ENCODE results near the gene OR12D1. TPM values are rescaled to one million over a fixed set of nuclear protein-coding genes. Genes with fewer than 3 reads are reported as not detected.

The OR12D1 gene
- polyA plus RNA-seq (2011; rRNA removed): not detected in 2 replicates
- polyA plus RNA-seq (2012; cell fraction: cytosol; rRNA removed): not detected in 2 replicates
- polyA plus RNA-seq (2012; cell fraction: nucleus; rRNA removed): not detected in 2 replicates
- not detected in 3 replicates for polyA plus RNA-seq (2017; fragmentation: RNase III; extraction: RNeasy Plus Mini Kit Qiagen cat#74134 plus additional on column Dnase treatment)
- polyA minus RNA-seq (2011; rRNA and poly(A)+ RNA removed): not detected in 2 replicates

- Histone ChIP-seq H3K4me1 (no peaks in the 10 kb centered on the region), H3K4me3 (no peak within 1 kb of the TSS), H3K4me2 (no peak within 1 kb of the TSS), H3K27ac (no peak within 1 kb of the TSS), H3K9me3 (no peaks in the 10 kb centered on the region)
- CTCF ChIA-PET: interaction anchor here (1.1 kb wide), 1 partner anchor 175 kb away, joined by 3 read pairs; no protein-coding TSS in a partner anchor
- POLR2A ChIA-PET: no interaction called here
- FAIRE-seq (no peak), ATAC-seq (no peak), DNase-seq (ENCODE audit: low read depth in 1 of 2, low spot score in 1 of 2) (no peak)
- TF ChIP-seq KDM1A (IDR thresholded peaks at IDR 0.05; ENCODE audit: low read depth) (no peak), ELK1 (IDR thresholded peaks at IDR 0.05; ENCODE audit: low read depth, low read length) (no peak), MYC (IDR thresholded peaks at IDR 0.05; ENCODE audit: borderline replicate concordance, low read length) (no peak), HMGXB4 (CRISPR knock-in tag; IDR thresholded peaks at IDR 0.05; ENCODE audit: borderline replicate concordance) (no peak), CEBPB (IDR thresholded peaks at IDR 0.05) (no peak), MAFK (IDR thresholded peaks at IDR 0.05; ENCODE audit: partially characterized antibody) (no peak), HOXB13 (CRISPR knock-in tag; IDR thresholded peaks at IDR 0.05; ENCODE audit: low read depth) (no peak), RNF2 (IDR thresholded peaks at IDR 0.05; ENCODE audit: borderline replicate concordance, low read depth) (no peak), JUNB (IDR thresholded peaks at IDR 0.05) (no peak), SREBF2 (IDR thresholded peaks at IDR 0.05) (no peak), PBX3 (IDR thresholded peaks at IDR 0.05) (no peak), CTCF (IDR thresholded peaks at IDR 0.05) (no peak), HDAC2 (IDR thresholded peaks at IDR 0.05) (no peak), ZSCAN20 (CRISPR knock-in tag; IDR thresholded peaks at IDR 0.05) (no peak), RARB (CRISPR knock-in tag; IDR thresholded peaks at IDR 0.05) (no peak), CBX2 (IDR thresholded peaks at IDR 0.05; ENCODE audit: borderline replicate concordance, low read depth) (no peak), ZFP36 (IDR thresholded peaks at IDR 0.05; ENCODE audit: borderline replicate concordance, partially characterized antibody) (no peak), SMC3 (IDR thresholded peaks at IDR 0.05) (no peak), RCOR1 (IDR thresholded peaks at IDR 0.05; ENCODE audit: low read depth, low read length) (no peak), HES2 (IDR thresholded peaks at IDR 0.05) (no peak)
Observed at GRCh38 chr6:29414588-29414987, at the start of gene OR12D1. Gene OR12D1 (plus strand): TSS chr6:29414928.

- Histone ChIP-seq H3K9me3 (no peaks in the 10 kb centered on the region), H3K4me1 (no peaks in the 10 kb centered on the region), H3K27ac (no peak within 1 kb of the TSS), H3K4me3 (no peak within 1 kb of the TSS), H3K4me2 (no peak within 1 kb of the TSS)
- POLR2A ChIA-PET: no interaction called here
- ATAC-seq (no peak), FAIRE-seq (no peak), DNase-seq (ENCODE audit: low read depth in 1 of 2, low spot score in 1 of 2) (no peak)
- CTCF ChIA-PET: interaction anchor here (1.4 kb wide), 1 partner anchor 8 kb away, joined by 4 read pairs; no protein-coding TSS in a partner anchor
- WGBS (ENCODE audit: missing lambda C conversion rate): 2% methylated on average over 3 of the region's 3 CpGs
- no peak for TF ChIP-seq SMC3 (IDR thresholded peaks at IDR 0.05)
- TF ChIP-seq KDM1A (IDR thresholded peaks at IDR 0.05; ENCODE audit: low read depth): no peak
- TF ChIP-seq RAD21 (conservative IDR thresholded peaks at IDR 0.05 in 1 of 2, IDR thresholded peaks at IDR 0.05 in 1 of 2): no peak
- no peak for TF ChIP-seq PBX3 (IDR thresholded peaks at IDR 0.05)
- TF ChIP-seq RARB (CRISPR knock-in tag; IDR thresholded peaks at IDR 0.05): no peak
- TF ChIP-seq TP53 (CRISPR knock-in tag; IDR thresholded peaks at IDR 0.05): no peak
- TF ChIP-seq NFE2L2 (conservative IDR thresholded peaks at IDR 0.05; ENCODE audit: low read length): no peak
- no peak for TF ChIP-seq NPAS2 (CRISPR knock-in tag; IDR thresholded peaks at IDR 0.05; ENCODE audit: borderline replicate concordance)
- TF ChIP-seq FOSB (CRISPR knock-in tag; IDR thresholded peaks at IDR 0.05): no peak
- no peak for TF ChIP-seq GATA3 (IDR thresholded peaks at IDR 0.05; ENCODE audit: borderline replicate concordance)
- no peak for TF ChIP-seq HES2 (IDR thresholded peaks at IDR 0.05)
- no peak for TF ChIP-seq CEBPB (IDR thresholded peaks at IDR 0.05)
- TF ChIP-seq ELK1 (IDR thresholded peaks at IDR 0.05; ENCODE audit: low read depth, low read length): no peak
- TF ChIP-seq ZNF302 (CRISPR knock-in tag; IDR thresholded peaks at IDR 0.05): no peak
Observed at GRCh38 chr6:29368765-29369164, 46.0 kb upstream of the OR12D1 start, which contains the start of gene OR5V1. Gene OR5V1 (minus strand): TSS chr6:29368865. CDS start chr6:29356195, 12,670 bp downstream.
